Pulmonary artery endothelial cell (primary cell): ENCODE measurements around the gene CA12. TPM values are rescaled to one million over a fixed set of nuclear protein-coding genes. Genes with fewer than 3 reads are reported as not detected.

Source experiments
- DNase-seq: peaks from one replicate; pipeline ENCODE4 v3.0.0-alpha.2; 2011; ENCODE audit warnings: low read depth, low spot score
- total RNA-seq: library from RNA; depleted of rRNA; stranded (reverse); fragments of >200 nt; gene quantifications from 2 replicates; pipeline ENCODE4 v1.2.3, GENCODE V29; 2014

Gene CA12
- total RNA-seq, 1 donor from 2014 or later, result 2.0 TPM

- no peak for DNase-seq
These were observed 105.2 kb downstream of the CA12 start for GRCh38 chr15:63276342-63277037.

- no peak for DNase-seq
These were observed 107.2 kb downstream of the CA12 start for GRCh38 chr15:63274427-63274826.

Other genes with a start within 250 kb of the CA12 start
- 439 and 505 TPM in 2 replicates for gene RPS27L, start 224.4 kb downstream of the CA12 start, total RNA-seq
- 72.0 and 106 TPM in 2 replicates for gene RAB8B, start 192.2 kb downstream of the CA12 start, total RNA-seq
- 13.5 and 14.3 TPM in 2 replicates for gene APH1B, start 104.2 kb downstream of the CA12 start, total RNA-seq
- gene USP3, start 122.7 kb upstream of the CA12 start, total RNA-seq, result 39.5 and 46.0 TPM in 2 replicates
- gene FBXL22, start 215.5 kb upstream of the CA12 start, total RNA-seq, result 0.11 and 0.13 TPM in 2 replicates